WTC11 (cell line): ENCODE measurements around the gene TMEM121B. TPM values are rescaled to one million over a fixed set of nuclear protein-coding genes. Genes with fewer than 3 reads are reported as not detected.

Experiments used
- ATAC-seq: fragments of 200-7000 bp; cut with Tn5 transposase; 2 replicates; pipeline ENCODE4 v1.10.0; 2021; ENCODE audit warnings: mild to moderate bottlenecking, moderate library complexity
- CTCF ChIA-PET: fragments of 300-600 bp; sonication (Branson Sonifier 250); formaldehyde crosslinking; loops from one replicate; lab custom pipeline; 2021; ENCODE audit warnings: antibody characterized with exemption; lab: Charles Lee
- POLR2A ChIA-PET: fragments of 350-600 bp; sonication (Branson Sonifier 250); formaldehyde crosslinking; loops from one replicate; lab custom pipeline; 2021; ENCODE audit warnings: antibody characterized with exemption; lab: Charles Lee
- DNase-seq: peaks from one replicate; pipeline ENCODE4 v3.0.0; 2021; ENCODE audit warnings: low spot score
- H3K27ac Mint-ChIP-seq: 2 replicates; pipeline ENCODE4 v1.8.0; 2021; ENCODE audit warnings: mixed read lengths
- H3K27me3 Mint-ChIP-seq: 2 replicates; pipeline ENCODE4 v1.8.0; 2021; ENCODE audit warnings: low read depth, mild to moderate bottlenecking, moderate library complexity, mixed read lengths
- H3K36me3 Mint-ChIP-seq: 2 replicates; pipeline ENCODE4 v1.8.0; 2021; ENCODE audit warnings: mixed read lengths
- H3K4me1 Mint-ChIP-seq: 2 replicates; pipeline ENCODE4 v1.8.0; 2022; ENCODE audit warnings: mixed read lengths
- H3K4me3 Mint-ChIP-seq: 2 replicates; pipeline ENCODE4 v1.8.0; 2021; ENCODE audit warnings: mild to moderate bottlenecking, moderate library complexity, mixed read lengths
- H3K9me3 Mint-ChIP-seq: 2 replicates; pipeline ENCODE4 v1.8.0; 2021; ENCODE audit warnings: mixed read lengths
- ATF3 ChIP-seq: sonication (generic); formaldehyde crosslinking; conservative IDR thresholded peaks from 2 replicates; pipeline ENCODE4 v1.8.1; 2022; ENCODE audit warnings: mild to moderate bottlenecking, missing genetic modification reagents
- CDX4 ChIP-seq: fragments of 250-450 bp; sonication (Bioruptor Pico); IDR thresholded peaks from 2 replicates; pipeline ENCODE4 v1.9.0; 2021; ENCODE audit warnings: moderate library complexity, mild to moderate bottlenecking, inconsistent platforms, borderline replicate concordance
- E2F1 ChIP-seq: sonication (generic); formaldehyde crosslinking; IDR thresholded peaks from 2 replicates; pipeline ENCODE4 v1.8.0; 2022; ENCODE audit warnings: mild to moderate bottlenecking, missing genetic modification reagents
- E2F4 ChIP-seq: sonication (generic); formaldehyde crosslinking; IDR thresholded peaks from 2 replicates; pipeline ENCODE4 v1.8.1; 2022; ENCODE audit warnings: low read depth, mild to moderate bottlenecking, moderate library complexity, missing genetic modification reagents, borderline replicate concordance
- ELF4 ChIP-seq: sonication (generic); formaldehyde crosslinking; IDR thresholded peaks from 2 replicates; pipeline ENCODE4 v1.8.1; 2022; ENCODE audit warnings: low read depth, mild to moderate bottlenecking, moderate library complexity, missing genetic modification reagents
- ESRRA ChIP-seq: sonication (generic); formaldehyde crosslinking; IDR thresholded peaks from 2 replicates; pipeline ENCODE4 v1.8.1; 2022; ENCODE audit warnings: mild to moderate bottlenecking, missing genetic modification reagents, borderline replicate concordance
- FOXP1 ChIP-seq: sonication (generic); formaldehyde crosslinking; IDR thresholded peaks from 2 replicates; pipeline ENCODE4 v1.8.0; 2022; ENCODE audit warnings: missing genetic modification reagents, mild to moderate bottlenecking, moderate library complexity, borderline replicate concordance
- HMGA2 ChIP-seq: fragments of 250-450 bp; sonication (Bioruptor Pico); IDR thresholded peaks from 2 replicates; pipeline ENCODE4 v1.4.0; 2021; ENCODE audit warnings: mild to moderate bottlenecking, moderate library complexity
- MAX ChIP-seq: sonication (generic); formaldehyde crosslinking; IDR thresholded peaks from 2 replicates; pipeline ENCODE4 v1.8.0; 2022; ENCODE audit warnings: mild to moderate bottlenecking, missing genetic modification reagents
- MYBL2 ChIP-seq: sonication (generic); formaldehyde crosslinking; IDR thresholded peaks from 2 replicates; pipeline ENCODE4 v1.8.1; 2023; ENCODE audit warnings: mild to moderate bottlenecking, moderate library complexity, missing genetic modification reagents
- NFATC4 ChIP-seq: fragments of 250-450 bp; sonication (Bioruptor Pico); IDR thresholded peaks from 2 replicates; pipeline ENCODE4 v1.9.0; 2021; ENCODE audit warnings: mild to moderate bottlenecking
- NR3C1 ChIP-seq: sonication (generic); formaldehyde crosslinking; conservative IDR thresholded peaks from 2 replicates; pipeline ENCODE4 v1.8.1; 2023; ENCODE audit warnings: low read depth, mild to moderate bottlenecking, missing genetic modification reagents
- RELA ChIP-seq: sonication (generic); formaldehyde crosslinking; IDR thresholded peaks from 2 replicates; pipeline ENCODE4 v1.8.1; 2022; ENCODE audit warnings: missing genetic modification reagents, mild to moderate bottlenecking, borderline replicate concordance
- SMAD3 ChIP-seq: sonication (generic); formaldehyde crosslinking; IDR thresholded peaks from 2 replicates; pipeline ENCODE4 v1.8.0; 2022; ENCODE audit warnings: missing genetic modification reagents, mild to moderate bottlenecking, borderline replicate concordance
- TCF7 ChIP-seq: sonication (generic); formaldehyde crosslinking; IDR thresholded peaks from 2 replicates; pipeline ENCODE4 v1.8.0; 2022; ENCODE audit warnings: mild to moderate bottlenecking, low read depth, missing genetic modification reagents, moderate library complexity
- TEAD1 ChIP-seq: sonication (generic); formaldehyde crosslinking; IDR thresholded peaks from 2 replicates; pipeline ENCODE4 v1.8.0; 2022; ENCODE audit warnings: mild to moderate bottlenecking, missing genetic modification reagents
- USF2 ChIP-seq: sonication (generic); formaldehyde crosslinking; IDR thresholded peaks from 2 replicates; pipeline ENCODE4 v1.8.1; 2023; ENCODE audit warnings: mild to moderate bottlenecking, missing genetic modification reagents, moderate library complexity
- ZNF232 ChIP-seq: sonication (generic); formaldehyde crosslinking; IDR thresholded peaks from 2 replicates; pipeline ENCODE4 v1.8.0; 2022; ENCODE audit warnings: mild to moderate bottlenecking, missing genetic modification reagents
- ZNF317 ChIP-seq: sonication (generic); formaldehyde crosslinking; IDR thresholded peaks from 2 replicates; pipeline ENCODE4 v1.8.1; 2023; ENCODE audit warnings: low read depth, mild to moderate bottlenecking, moderate library complexity, missing genetic modification reagents, borderline replicate concordance
- total RNA-seq: library from RNA; stranded (reverse); gene quantifications from 3 replicates; pipeline ENCODE4 v1.2.3, GENCODE V29; 2021

Gene TMEM121B
- total RNA-seq, 1 experiment from 2014 or later: 7.5 TPM

- peak; percentile 39; the same call in 1 of the 2 replicates for TF ChIP-seq E2F1 (CRISPR knock-in tag)
- TF ChIP-seq FOXP1: no peak; the same call in 1 of the 2 replicates
- TF ChIP-seq ELF4 (CRISPR knock-in tag): no peak
- TF ChIP-seq TCF7 (CRISPR knock-in tag): no peak
- no peak for TF ChIP-seq ATF3 (CRISPR knock-in tag)
- 0 out of 2 replicates have a peak, but pooled peaks have one; percentile 4 for TF ChIP-seq E2F4 (CRISPR knock-in tag)
These were observed at the start of gene TMEM121B (continued) for GRCh38 chr22:17121233-17122195.

GRCh38 chr22:17167486-17167885 is 46.3 kb upstream of the TMEM121B start:
- ATAC-seq (no peak), DNase-seq (no peak)
- TF ChIP-seq MYBL2 (CRISPR knock-in tag) (no peak), ZNF317 (no peak), USF2 (CRISPR knock-in tag) (no peak), SMAD3 (CRISPR knock-in tag) (no peak), CDX4 (CRISPR knock-in tag) (no peak), ESRRA (CRISPR knock-in tag) (no peak), ZNF232 (no peak), NFATC4 (CRISPR knock-in tag) (no peak), MAX (CRISPR knock-in tag) (no peak), HMGA2 (CRISPR knock-in tag) (no peak), TEAD1 (no peak), RELA (no peak), E2F1 (CRISPR knock-in tag) (no peak), NR3C1 (CRISPR knock-in tag) (no peak)
- peaks cover 3% of the 10 kb centered on the region; the same call in 1 of the 2 replicates for H3K27me3 Mint-ChIP-seq
- H3K4me1 Mint-ChIP-seq: peaks cover 10% of the 10 kb centered on the region
- POLR2A ChIA-PET: interaction anchor here (0.7 kb wide), 1 partner anchor 69 kb away, joined by 3 read pairs; no protein-coding TSS in a partner anchor
- CTCF ChIA-PET: interaction anchor here (0.9 to 1.4 kb wide), 4 partner anchors 69 to 202 kb away, joined by 3 to 10 read pairs (median 4); partner anchors contain the start of gene CECR2
- no peaks in the 10 kb centered on the region for H3K9me3 Mint-ChIP-seq
- no peak overlapping the region for H3K4me3 Mint-ChIP-seq
- no peaks in the 10 kb centered on the region for H3K36me3 Mint-ChIP-seq
- H3K27ac Mint-ChIP-seq: no peak overlapping the region
